Panc1 (cell line): ENCODE measurements around the gene TTC24. TPM values are rescaled to one million over a fixed set of nuclear protein-coding genes. Genes with fewer than 3 reads are reported as not detected.

ENCODE experiments used
- ATAC-seq: fragments of 200-7000 bp; cut with Tn5 transposase; 2 replicates; pipeline ENCODE4 v1.9.1; 2020; ENCODE audit warnings: mild to moderate bottlenecking, moderate library complexity
- BruUV-seq: library from RNA; stranded (reverse); fragments of 400-500 nt; replicated peaks from 2 replicates; lab custom pipeline; 2021; lab: Mats Ljungman, UMichigan
- CTCF ChIA-PET: fragments of 300-600 bp; sonication (Branson Sonifier 250); formaldehyde crosslinking; loops from one replicate; lab custom pipeline; 2022; ENCODE audit warnings: antibody characterized with exemption; lab: Charles Lee
- POLR2A ChIA-PET: fragments of 300-600 bp; sonication (Branson Sonifier 250); formaldehyde crosslinking; loops from one replicate; lab custom pipeline; 2022; ENCODE audit warnings: antibody characterized with exemption; lab: Charles Lee
- DNase-seq: peaks from one replicate; pipeline ENCODE4 v3.0.0-alpha.2; 2010; ENCODE audit warnings: low read depth, low spot score
- H3K27ac ChIP-seq: 2 replicates; pipeline ENCODE4 v1.5.1; 2011; ENCODE audit warnings: mild to moderate bottlenecking, low read length, inconsistent platforms
- H3K27me3 ChIP-seq: fragments of 200-500 bp; sonication (Bioruptor generic); 2 replicates; pipeline ENCODE4 v1.6.0; 2014; ENCODE audit warnings: low read length, inconsistent platforms; ENCODE audit not compliant: control insufficient read depth, insufficient read depth
- H3K36me3 ChIP-seq: fragments of 200-500 bp; sonication (Bioruptor generic); 2 replicates; pipeline ENCODE4 v1.5.1; 2014; ENCODE audit warnings: inconsistent platforms, mild to moderate bottlenecking, low read length, moderate library complexity; ENCODE audit not compliant: control insufficient read depth, insufficient read depth
- H3K4me1 ChIP-seq: 2 replicates; pipeline ENCODE4 v1.5.1; 2011; ENCODE audit warnings: inconsistent platforms, mild to moderate bottlenecking, low read length, moderate library complexity; ENCODE audit not compliant: control insufficient read depth, insufficient read depth
- H3K4me3 ChIP-seq, 2 experiments: 2 replicates each; pipeline ENCODE4 v1.5.1; 2011 to 2012; ENCODE audit warnings: low read depth in 2 of 2, low read length in 2 of 2, mild to moderate bottlenecking in 2 of 2, inconsistent platforms in 1 of 2, moderate library complexity in 1 of 2
- H3K9me3 ChIP-seq: fragments of 200-500 bp; sonication (Bioruptor generic); 2 replicates; pipeline ENCODE4 v1.5.1; 2014; ENCODE audit warnings: low read depth, mild to moderate bottlenecking, inconsistent platforms, low read length, moderate library complexity; ENCODE audit not compliant: control insufficient read depth, insufficient read depth
- CTCF ChIP-seq: fragments of 450-650 bp; IDR thresholded peaks from 2 replicates; pipeline ENCODE4 v1.5.1; 2017; ENCODE audit warnings: mild to moderate bottlenecking
- POLR2AphosphoS5 ChIP-seq: IDR thresholded peaks from 2 replicates; pipeline ENCODE4 v1.6.1; 2012; ENCODE audit warnings: mild to moderate bottlenecking, low read depth, low read length, moderate library complexity
- SIN3A ChIP-seq: IDR thresholded peaks from 2 replicates; pipeline ENCODE4 v1.6.1; 2012; ENCODE audit warnings: low read depth, mild to moderate bottlenecking, low read length, moderate library complexity, borderline replicate concordance; ENCODE audit not compliant: insufficient read depth
- TCF7L2 ChIP-seq: IDR thresholded peaks from 2 replicates; pipeline ENCODE4 v1.6.1; 2011; ENCODE audit warnings: mild to moderate bottlenecking, low read depth, low read length, inconsistent platforms
- in situ Hi-C: cut with HindIII; loops from 2 replicates; pipeline ENCODE4 v1.10.0; 2016; ENCODE audit warnings: low sequenced_read_pairs, low pct_unique_long_range_greater_than_20kb
- intact Hi-C: fragments of 100-400 bp; cut with micrococcal nuclease; formaldehyde crosslinking; loops from one replicate; pipeline ENCODE4 v1.10.0; 2022; ENCODE audit not compliant: unreplicated experiment
- total RNA-seq: library from RNA; stranded (reverse); gene quantifications from one replicate; pipeline ENCODE4 v1.2.1, GENCODE V29; 2021; ENCODE audit not compliant: unreplicated experiment
- TF ChIP-seq, protein P1 (sequence below), 2 experiments: IDR thresholded peaks; 2 replicates each; pipeline ENCODE4 v1.6.1; 2011 to 2012; ENCODE audit warnings: low read depth in 2 of 2, control low read depth in 1 of 2, low read length in 1 of 2, mild to moderate bottlenecking in 1 of 2, moderate library complexity in 1 of 2; ENCODE audit not compliant: insufficient read depth in 1 of 2

The TTC24 gene
- total RNA-seq, 1 experiment from 2014 or later = not detected

GRCh38 chr1:156596426-156596825 lies 16.9 kb downstream of the TTC24 start:
- H3K4me1 ChIP-seq = peaks cover 13% of the 10 kb centered on the region
- H3K27me3 ChIP-seq = no peaks in the 10 kb centered on the region
- ChIA-PET POLR2A (no interaction called here), CTCF (no interaction called here)
- no peaks in the 10 kb centered on the region for H3K9me3 ChIP-seq
- no peak for ATAC-seq
- intact Hi-C loops = no loop called here
- no peak for TF ChIP-seq TCF7L2
- TF ChIP-seq, protein P1, sequence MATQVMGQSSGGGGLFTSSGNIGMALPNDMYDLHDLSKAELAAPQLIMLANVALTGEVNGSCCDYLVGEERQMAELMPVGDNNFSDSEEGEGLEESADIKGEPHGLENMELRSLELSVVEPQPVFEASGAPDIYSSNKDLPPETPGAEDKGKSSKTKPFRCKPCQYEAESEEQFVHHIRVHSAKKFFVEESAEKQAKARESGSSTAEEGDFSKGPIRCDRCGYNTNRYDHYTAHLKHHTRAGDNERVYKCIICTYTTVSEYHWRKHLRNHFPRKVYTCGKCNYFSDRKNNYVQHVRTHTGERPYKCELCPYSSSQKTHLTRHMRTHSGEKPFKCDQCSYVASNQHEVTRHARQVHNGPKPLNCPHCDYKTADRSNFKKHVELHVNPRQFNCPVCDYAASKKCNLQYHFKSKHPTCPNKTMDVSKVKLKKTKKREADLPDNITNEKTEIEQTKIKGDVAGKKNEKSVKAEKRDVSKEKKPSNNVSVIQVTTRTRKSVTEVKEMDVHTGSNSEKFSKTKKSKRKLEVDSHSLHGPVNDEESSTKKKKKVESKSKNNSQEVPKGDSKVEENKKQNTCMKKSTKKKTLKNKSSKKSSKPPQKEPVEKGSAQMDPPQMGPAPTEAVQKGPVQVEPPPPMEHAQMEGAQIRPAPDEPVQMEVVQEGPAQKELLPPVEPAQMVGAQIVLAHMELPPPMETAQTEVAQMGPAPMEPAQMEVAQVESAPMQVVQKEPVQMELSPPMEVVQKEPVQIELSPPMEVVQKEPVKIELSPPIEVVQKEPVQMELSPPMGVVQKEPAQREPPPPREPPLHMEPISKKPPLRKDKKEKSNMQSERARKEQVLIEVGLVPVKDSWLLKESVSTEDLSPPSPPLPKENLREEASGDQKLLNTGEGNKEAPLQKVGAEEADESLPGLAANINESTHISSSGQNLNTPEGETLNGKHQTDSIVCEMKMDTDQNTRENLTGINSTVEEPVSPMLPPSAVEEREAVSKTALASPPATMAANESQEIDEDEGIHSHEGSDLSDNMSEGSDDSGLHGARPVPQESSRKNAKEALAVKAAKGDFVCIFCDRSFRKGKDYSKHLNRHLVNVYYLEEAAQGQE (IDR thresholded peaks at IDR 0.05; ENCODE audit: insufficient read depth in 1 of 2, low read depth in 2 of 2, low read length in 1 of 2) = no peak
- no peak for TF ChIP-seq SIN3A
- TF ChIP-seq POLR2AphosphoS5 = no peak
- TF ChIP-seq CTCF = no peak
- H3K36me3 ChIP-seq = peaks cover 20% of the 10 kb centered on the region
- in situ Hi-C loops = no loop called here
- H3K4me3 ChIP-seq = no peak overlapping the region
- BruUV-seq = no TSS peak
- no peak overlapping the region for H3K27ac ChIP-seq
- DNase-seq = no peak

DNA sequence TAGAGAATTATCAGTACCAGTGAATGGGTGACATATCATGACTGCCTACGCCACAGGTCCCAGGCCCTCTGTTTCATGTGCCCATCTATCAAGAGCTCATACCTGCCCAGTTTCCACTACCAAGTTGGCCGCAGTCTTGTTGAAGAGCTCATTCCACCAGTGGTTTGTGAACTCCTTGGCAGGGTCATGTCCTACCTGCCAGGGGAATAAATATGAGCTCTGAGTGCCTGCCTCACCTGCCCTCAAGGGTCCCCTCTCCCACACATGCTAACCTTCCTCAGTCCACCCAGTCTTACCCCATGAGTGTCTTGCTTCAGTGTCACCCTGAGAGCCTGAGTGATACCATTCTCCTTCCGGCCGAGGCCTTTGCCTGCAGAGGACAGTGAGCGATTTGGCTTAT lies 18.6 kb downstream of the TTC24 start:
- no peak for TF ChIP-seq POLR2AphosphoS5
- no peak for TF ChIP-seq SIN3A
- no peak for TF ChIP-seq TCF7L2
- TF ChIP-seq CTCF = no peak
- TF ChIP-seq, protein P1 (IDR thresholded peaks at IDR 0.05; ENCODE audit: insufficient read depth in 1 of 2, low read depth in 2 of 2, low read length in 1 of 2) = no peak
- Histone ChIP-seq H3K36me3 (peaks cover 22% of the 10 kb centered on the region), H3K27ac (no peak overlapping the region), H3K4me3 (no peak overlapping the region), H3K4me1 (peaks cover 13% of the 10 kb centered on the region), H3K9me3 (no peaks in the 10 kb centered on the region), H3K27me3 (no peaks in the 10 kb centered on the region)
- in situ Hi-C loops (no loop called here), intact Hi-C loops (no loop called here)
- ChIA-PET CTCF (no interaction called here), POLR2A (interaction anchor here (0.6 kb wide), 1 partner anchor 97 kb away, joined by 4 read pairs; no protein-coding TSS in a partner anchor)
- no peak for DNase-seq
- no peak for ATAC-seq
- BruUV-seq = no TSS peak
